Activated CD4-positive, alpha-beta T cell treated with anti-CD3 and anti-CD28 coated beads, Interleukin-2, amount 50 U/mL, for 1 hour (primary cell): ENCODE measurements around the gene HEMK1.

ENCODE experiments used
- DNase-seq: peaks from one replicate; pipeline ENCODE4 v3.0.0-alpha.2; 2020

The HEMK1 gene

DNA sequence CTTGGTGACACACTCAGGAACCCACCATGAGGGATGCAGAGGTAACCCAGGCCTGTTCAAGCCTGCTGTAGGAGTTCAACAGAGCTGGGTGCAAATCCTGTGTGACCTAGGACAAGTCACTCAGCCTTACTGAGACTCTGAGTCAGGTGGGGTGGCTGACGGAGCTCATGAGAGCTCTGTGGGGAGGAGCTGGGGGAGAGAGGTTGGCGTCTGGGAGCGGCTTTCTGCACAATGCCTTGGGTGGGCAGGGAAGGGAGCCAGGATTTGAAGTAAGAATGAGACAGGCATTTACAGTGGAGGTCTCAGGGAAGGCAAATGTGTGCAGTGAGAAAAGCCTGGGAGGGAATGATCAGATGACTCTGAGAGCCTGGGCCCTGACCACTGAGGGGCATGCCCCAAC, 20.1 kb upstream of the HEMK1 start:
- no peak for DNase-seq

GRCh38 chr3:50550079-50550736, 19.1 kb upstream of the HEMK1 start:
- peak; percentile 65 for DNase-seq

GRCh38 chr3:50551054-50551659, 18.2 kb upstream of the HEMK1 start:
- DNase-seq: no peak

DNA sequence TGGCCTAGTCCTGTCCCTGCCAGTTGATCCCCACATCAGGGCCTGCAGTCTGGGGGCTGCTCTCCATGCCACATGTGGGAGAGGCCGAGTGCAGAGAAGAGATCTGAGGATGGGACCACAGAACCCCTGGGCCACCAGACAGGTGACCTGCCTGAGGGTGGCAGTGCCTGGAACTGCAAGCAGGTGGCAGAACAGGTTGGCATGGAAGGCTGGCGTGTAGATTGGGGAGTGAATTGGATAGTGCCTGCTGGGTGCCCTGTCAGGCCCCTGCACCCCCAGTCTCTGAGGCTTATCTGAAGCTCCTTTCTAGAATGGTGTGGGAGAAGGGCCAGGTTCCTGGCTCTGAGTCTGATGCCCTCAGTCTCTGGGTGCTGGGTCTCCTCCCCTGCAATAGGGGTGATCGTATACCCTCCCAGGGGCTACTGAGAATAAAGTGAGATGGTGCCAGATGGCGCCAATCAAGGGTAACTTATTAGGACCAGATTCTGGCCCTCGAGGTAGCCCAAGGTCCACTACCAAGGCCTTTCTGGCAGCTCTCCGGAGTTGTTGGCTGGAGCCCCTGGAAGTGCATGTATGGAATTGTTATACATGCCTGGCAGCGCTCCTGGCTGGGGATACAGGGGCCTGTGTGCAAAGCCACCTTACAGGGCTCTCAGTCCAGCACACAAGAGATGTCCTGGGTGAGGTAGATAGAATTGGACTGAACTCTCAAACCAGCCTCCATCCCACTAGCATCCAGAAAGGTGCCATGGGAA, 17.5 kb upstream of the HEMK1 start:
- DNase-seq: no peak

DNA sequence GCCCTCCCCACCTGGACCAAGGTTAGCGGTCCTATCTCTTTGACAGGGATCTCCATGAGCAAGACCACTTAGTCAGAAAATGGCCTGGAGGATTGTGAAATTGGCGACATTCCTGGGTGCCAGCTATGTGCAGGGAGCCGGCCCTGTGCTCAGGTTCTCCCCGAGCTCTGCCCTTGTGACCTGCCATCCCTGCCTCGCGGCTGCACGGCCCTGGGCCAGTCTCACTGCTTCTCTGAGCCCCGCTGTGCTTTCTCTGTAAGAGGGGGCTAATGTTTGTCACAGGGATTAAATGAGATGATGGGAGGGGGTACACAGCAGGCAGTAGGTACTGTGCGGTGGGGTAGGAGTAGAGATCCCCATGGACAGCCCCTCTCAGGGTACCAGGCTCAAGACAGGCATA, 16.7 kb upstream of the HEMK1 start:
- no peak for DNase-seq

GRCh38 chr3:50554553-50554952, 14.8 kb upstream of the HEMK1 start:
- DNase-seq: no peak

DNA sequence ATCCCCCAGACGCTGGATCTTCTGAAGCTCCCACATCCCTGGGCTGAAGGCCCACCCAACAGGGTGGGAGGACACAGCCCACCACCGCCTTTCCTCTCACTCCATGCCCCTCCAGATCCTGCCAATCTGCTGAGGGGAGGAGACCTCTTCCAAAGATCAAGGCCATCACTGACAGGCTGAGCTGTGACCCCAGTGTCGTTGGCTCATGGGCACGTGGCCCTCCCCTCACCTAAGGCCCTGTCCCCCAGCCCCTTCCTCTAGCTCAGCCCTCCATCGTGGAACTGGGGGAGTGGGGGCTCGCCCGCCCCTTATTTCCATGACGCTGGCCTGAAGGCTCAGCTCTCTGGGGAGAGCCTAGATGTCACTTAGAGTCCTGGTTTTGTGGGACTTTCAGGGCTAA, 12.2 kb upstream of the HEMK1 start:
- DNase-seq: no peak

DNA sequence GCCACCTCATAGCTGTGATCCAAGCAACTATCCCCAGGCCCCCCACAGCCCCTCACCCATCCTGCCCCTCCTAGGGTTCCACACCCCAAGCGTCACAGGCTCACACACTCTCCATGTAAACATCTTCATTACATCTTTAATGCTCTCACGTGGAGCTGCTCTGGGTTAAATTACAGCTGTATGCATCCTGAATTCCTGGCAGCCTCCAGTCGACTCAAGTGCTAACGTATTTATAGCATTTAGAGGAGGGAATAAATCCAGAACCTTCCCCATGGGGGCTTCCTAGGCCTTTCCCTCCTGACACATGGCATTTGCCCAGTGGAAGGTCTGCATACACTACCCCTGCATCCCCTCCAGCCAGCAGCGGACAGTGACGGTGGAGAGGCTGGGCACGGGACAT, 11.4 kb upstream of the HEMK1 start:
- no peak for DNase-seq

GRCh38 chr3:50559702-50560101, 9.6 kb upstream of the HEMK1 start:
- DNase-seq: no peak

DNA sequence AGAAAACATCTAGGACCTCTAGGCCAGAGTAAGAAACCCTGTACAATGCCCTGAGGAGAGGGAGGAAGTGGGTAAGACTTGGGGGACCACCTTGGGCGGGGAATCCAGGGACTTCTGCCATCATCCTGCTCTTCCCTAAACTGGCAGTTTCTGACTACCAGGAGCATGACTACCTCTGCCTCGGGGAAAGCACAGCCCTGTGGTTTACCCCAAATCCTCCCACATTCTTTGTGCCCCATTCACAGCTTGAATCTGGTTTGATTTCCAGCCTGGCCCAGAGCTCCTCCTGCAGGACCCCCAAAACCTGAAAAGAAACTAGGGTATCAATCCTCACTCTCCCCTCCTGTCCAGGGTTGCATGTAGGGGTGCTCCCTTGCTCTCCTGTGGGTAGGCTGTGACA, 6.5 kb upstream of the HEMK1 start:
- no peak for DNase-seq

DNA sequence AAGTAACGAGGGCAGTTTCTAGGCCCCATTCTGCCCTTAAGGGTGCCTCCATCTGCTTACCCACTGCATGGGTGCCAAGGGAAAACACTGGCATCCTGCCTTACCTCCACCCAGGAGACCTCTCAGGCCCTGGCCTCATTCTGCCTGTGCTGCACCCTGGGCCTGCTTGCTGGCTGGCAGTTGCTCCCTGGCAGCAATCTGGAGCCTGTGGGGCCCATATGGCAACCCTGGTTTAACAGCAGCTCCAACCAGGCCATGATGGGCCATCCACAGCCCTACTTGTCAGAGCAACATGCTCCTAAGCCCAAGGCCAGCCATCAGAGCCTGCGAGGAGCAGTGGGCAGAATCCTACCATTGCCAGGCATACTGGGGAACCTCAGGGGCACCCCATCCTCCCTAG, 5.5 kb upstream of the HEMK1 start:
- no peak for DNase-seq

GRCh38 chr3:50564321-50564720, 5.0 kb upstream of the HEMK1 start:
- no peak for DNase-seq

- no peak for DNase-seq
Measured at GRCh38 chr3:50567011-50567385, 2.3 kb upstream of the HEMK1 start.

DNA sequence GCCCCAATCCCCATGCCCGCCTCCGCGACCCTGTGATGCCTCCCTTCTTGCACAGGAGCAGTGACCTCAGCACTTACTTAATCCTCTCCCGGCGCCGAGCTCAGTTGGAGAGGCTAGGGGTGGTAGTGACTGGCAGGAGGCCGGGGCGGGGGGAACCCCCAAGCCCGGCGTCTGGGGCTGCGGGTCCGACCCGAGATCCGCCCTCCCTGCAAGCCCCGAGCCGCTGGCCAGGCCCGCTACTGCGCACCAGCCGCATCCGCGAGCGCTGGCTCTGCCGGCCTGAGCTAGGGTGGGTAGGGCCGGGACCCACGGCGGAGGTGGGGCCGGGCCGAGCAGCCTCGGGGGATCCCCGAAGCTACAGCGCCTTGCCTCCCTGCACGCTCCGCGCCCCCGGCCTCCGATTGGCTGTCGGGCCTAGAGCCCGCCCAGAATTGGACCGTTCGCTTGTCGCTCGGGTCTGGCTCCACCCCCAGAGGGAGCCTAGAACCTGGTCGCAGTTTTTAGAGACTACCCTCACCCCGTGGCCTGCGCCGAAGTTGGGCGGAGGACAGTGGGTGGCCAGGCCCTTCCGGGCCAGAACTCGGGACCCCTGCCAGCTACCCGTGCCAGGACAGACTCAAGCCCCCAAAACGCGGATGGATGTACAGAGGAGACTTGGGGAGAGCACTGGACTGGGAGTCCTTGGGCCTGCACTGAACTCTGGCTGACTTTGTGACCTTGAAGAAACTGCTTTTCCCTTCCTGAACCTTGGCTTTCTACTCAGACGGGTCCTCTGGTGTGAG, 1.7 kb upstream of the HEMK1 start, which contains the start of gene C3orf18:
Gene C3orf18 (minus strand): TSS at position 362 of the 782 bp plus-strand sequence. CDS start 2,048 bp downstream, outside the sequence.
- peak; percentile 93 for DNase-seq

DNA sequence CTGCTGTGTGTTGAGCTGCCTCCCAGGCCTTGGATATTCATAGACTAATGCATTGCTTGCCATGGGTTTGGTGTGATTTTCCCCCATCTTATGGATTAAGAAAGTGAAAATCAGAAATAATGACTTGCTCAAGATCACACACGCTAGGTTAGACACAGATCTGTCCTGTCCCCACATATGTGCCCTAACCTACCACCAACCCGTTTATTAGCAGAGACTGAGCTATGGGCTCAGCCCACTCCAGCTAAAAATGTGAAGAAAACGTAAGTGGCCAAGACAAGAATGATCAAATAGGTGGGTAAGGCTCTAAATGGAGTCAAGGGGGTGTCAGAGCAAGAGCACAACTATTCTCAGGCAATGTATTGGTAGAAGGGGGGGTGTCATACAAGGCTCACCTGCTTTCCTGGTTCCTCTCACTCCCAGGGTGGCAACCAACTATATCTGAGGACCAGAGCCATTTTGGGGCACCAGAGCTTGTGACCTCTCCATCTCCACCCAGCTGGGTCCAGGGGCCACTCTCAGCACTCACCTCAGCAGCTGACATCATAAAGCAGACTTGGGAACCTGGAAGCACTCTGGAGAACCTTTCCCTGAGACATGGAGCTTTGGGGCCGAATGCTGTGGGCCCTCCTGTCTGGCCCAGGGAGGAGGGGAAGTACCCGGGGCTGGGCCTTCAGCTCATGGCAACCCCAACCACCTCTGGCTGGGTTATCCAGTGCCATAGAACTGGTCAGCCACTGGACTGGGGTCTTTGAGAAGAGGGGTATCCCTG, 1.4 kb downstream of the HEMK1 start:
- no peak for DNase-seq

DNA sequence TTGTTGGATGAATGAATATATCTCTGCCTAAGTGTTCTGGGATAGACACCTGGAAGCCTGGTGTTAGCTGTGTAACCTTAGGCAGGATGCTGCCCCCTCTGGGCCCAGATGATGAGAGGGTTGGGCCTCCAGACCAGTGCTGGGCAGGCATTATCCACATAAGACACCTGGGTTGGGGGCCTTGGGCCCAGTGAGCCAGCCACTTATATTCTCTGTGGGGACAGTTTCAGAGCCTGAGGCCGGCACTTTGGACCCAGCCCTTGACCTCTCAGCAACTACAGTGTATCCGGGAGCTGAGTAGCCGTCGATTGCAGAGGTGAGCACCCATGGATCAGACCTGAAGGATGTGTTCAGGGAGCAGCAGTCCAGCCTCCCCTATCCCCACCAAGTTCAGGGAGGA, 2.2 kb downstream of the HEMK1 start:
- DNase-seq: no peak

DNA sequence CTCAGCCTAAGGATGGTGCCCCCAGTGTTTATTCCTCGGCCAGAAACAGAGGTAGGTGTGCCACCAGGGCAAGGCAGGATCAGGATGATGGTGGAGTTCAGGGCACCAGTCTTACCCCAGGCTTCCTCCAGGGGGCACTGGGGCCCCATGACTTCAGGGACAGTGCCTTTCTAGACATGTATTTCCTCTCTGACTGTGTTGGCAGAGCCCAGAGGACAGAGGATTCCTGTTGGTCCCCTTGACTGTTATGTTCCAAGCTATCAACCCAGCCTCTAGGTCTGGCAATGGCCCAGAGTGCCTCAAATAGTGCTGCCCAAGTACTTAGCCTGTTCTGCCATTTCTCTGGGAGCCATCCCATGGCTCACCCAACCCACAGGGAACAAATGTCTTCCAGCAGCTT, 2.8 kb downstream of the HEMK1 start:
- peak; percentile 79 for DNase-seq

GRCh38 chr3:50572801-50573371, 3.6 kb downstream of the HEMK1 start:
- DNase-seq: no peak

DNA sequence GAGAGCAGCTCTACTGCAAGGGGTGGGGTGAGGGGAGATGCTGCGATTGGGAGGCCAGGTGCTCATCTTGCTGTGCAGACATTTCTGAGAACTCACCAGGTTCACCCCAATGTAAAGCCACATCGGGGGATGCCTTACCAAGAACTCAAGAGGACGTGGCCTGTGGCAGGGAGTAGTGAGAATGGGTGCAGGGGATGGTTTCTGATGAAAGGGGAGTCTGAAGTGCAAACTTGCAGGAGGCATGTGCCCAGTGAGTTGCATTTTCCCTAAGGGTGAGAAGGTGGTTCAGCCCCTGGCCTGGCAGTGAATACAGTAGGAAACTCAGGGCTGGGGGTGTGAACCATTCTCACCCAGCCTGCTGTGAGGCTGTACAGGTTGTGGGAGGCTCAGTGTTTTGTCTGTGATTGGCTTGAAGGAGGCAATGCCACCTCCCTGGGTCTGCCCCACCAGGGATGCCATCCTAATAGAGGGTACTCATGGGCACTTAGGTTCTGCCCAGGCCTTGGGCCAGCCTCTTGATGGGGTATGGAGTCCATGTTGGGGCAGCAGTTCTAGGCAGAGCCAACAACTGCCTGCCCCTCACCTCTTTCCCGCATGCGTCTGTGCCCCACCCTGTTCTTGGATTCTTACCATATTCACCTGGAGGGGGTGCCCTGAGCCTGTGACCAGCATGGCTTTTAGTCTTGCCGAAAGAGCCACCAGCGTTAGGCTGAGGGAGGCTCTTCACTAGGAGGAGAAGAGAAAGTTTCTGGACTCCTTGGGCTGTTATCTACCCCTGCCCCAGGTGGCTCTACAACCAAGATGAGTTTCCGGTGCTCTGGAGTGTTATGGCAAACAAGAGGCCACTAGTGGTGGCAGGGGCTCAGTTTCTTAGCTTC, 4.5 kb downstream of the HEMK1 start:
- no peak for DNase-seq

DNA sequence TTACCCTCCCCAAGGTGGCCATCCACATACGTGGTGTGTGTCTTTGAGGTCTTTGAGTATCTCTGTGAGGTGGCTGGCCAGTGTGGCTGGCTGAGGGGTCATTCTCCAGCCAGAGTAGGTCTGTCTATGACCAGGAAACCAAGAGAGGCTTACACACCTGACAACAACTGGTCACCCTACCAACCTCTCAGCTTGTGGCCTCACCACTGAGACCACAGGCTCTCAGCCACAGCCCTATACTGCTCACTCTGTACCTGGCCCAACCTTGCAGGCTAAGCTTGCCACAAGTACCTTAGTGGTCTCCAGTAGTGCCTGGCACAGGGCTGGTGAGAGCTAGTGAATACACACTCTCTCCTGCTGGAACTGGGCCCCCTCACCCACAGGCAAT, 5.1 kb downstream of the HEMK1 start:
- no peak for DNase-seq

DNA sequence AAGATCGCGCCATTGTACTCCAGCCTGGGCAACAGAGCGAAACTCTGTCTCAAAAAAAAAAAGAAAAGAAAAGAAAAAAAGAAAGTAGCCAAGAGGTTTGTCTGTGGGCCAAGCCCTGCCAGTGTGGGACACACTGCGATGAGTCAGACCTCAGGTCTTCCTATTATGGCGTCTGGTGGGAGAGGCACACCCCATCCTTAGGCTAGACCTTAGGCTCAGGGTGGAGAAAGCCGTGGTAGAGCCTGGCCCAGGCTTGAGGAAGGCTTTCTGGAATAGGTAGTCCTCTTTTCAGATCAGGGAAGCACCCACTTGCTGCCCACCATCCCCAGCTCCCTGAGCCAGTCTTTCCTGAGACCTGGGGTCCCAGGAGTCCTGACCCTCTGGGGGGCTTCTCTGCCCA, 6.0 kb downstream of the HEMK1 start:
- DNase-seq: no peak
